HG02623 (cell line): ENCODE measurements around the gene SPATA9.

Source experiments
- ATAC-seq: cut with Tn5 transposase; IDR thresholded peaks from one replicate; pipeline ENCODE4 v1.9.1; 2021; ENCODE audit warnings: moderate library complexity; ENCODE audit not compliant: unreplicated experiment

The SPATA9 gene, protein sequence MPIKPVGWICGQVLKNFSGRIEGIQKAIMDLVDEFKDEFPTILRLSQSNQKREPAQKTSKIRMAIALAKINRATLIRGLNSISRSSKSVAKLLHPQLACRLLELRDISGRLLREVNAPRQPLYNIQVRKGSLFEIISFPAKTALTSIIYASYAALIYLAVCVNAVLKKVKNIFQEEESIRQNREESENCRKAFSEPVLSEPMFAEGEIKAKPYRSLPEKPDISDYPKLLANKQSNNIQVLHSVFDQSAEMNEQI

DNA sequence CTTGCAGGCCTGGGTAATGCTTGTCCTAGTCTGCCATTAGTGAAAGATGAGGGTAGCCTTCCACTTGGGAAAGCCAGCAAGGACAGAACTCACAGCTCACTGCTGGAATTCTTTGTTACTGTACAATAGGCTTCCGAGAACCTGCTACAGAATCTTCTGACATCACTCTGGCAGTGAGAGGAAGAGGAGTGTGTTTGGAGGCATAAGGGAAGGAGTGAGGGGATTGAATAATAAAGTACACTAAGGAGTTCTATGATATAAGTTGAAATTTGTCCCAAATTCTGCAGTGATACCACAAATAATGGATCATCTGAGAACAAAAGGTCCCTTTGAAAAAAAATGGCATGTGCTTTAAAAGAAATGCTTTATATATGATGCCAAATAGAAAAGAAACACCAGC is at the start of gene SPATA9:
SPATA9 (minus strand) TSS at position 101 of the 400 bp plus-strand sequence. CDS start 137 bp downstream, outside the sequence.
- ATAC-seq: no peak

DNA sequence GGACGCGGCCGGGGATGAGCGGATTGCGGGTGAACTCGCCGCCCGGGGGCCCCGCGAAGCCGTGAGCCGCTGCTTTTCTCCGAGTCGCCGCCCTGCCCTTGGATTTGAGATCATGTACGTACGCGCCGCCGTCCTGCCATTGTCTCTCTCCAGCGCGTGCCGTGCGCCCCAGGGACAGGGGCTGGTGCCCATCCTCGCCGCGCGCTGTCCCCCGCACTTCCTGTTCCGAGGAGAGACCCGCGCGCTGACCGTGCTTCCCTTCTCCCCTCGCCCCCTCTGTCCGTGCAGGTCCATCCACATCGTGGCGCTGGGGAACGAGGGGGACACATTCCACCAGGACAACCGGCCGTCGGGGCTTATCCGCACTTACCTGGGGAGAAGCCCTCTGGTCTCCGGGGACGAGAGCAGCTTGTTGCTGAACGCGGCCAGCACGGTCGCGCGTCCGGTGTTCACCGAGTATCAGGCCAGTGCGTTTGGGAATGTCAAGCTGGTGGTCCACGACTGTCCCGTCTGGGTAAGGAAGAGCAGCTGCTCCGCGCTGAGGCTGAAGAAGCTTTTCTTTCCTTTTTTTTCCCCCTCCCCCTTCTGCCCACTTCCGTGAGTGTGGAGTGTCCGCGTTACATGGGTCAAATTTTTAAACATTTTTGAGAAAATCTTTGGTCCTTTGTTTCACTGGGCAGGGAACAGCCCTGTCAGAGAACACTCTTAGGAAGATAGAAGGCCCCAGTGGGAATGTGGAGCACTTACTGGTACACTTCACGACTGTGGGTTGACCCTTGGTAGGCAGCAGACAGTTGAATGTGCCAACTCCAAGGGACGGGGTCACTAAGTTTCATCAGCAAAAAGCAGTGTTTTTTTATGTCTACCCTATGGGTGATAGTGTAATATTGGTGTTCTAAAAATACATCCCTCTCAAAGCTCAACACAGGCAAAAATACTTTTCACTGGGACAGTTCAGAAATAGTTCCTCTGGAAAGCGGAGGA is 49.1 kb upstream of the SPATA9 start:
- peak; percentile 19 for ATAC-seq

DNA sequence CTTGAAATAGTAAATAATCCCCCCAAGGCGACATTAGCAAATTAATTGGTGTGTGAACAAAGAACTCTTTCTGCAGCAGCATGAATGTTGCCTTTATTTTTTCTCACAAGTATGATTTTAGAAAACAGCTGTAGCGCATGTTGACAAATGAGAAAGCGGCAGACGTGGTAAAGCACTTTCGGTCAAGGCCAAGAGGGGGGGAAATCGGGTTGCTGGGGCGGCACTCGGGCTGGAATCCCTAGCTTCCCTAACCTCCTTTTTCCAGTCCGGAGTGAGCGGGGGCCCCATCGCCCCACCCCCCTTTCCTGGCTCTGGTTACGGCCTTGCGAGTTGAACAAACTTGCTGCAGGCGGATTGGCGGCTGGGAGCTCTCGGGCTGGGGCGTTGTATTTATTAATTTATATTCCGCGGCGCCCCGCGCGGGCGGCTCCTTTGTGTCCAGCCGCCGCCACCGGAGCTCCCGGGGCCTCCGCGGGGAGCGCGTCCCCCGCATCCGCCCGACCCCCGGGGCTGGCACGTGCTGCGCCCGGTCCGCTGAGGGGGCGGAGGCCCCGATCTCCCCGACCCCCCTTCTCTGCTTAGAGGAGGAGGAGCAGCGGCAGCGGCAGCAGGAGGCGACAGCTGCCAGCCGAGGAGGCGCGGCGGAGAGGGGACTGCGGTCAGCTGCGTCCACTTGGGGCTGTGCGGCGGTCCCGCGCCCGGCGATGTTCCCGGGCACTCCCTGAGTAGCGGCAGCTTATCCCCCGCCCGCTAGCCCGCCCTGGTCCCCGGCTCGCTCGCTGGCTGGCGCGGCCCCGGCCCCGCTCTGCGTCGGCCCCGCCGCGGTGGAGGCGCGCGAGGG is 48.2 kb upstream of the SPATA9 start, which contains the start of gene RHOBTB3:
RHOBTB3 (plus strand) TSS at position 607 of the 841 bp plus-strand sequence. CDS start 347 bp downstream, outside the sequence.
- peak; percentile 30 for ATAC-seq

DNA sequence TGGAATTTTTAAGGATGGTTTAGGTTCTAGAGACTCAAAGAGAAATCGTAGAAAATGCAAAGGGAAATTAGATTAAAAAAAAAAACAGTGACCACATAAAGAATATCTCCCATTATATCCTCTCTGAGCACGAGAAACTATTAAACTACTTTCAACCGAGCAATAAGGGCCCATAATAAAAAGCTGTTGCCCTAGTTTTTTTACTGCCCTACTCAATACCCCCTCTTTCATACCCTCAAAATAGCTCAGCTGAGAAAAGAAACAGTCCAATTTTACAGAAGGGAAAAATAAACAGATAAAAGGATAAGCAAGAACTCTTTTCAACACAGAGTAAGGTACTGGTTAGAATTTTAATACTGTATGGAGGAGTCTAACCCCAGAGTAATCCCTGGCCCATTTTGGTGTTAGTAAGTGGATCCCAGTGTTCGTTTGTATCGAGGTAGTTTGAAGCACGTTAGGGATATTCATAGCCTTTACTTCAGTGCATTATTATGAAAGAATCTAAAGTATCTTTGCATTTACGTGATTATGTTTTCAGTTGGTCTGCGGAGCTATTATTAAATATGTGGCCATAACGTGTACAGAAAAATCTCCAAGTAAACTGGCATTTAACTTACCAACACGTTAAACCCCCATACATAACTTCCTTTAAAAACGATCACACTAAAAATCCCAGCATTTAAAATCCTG is 47.4 kb upstream of the SPATA9 start:
- no peak for ATAC-seq

DNA sequence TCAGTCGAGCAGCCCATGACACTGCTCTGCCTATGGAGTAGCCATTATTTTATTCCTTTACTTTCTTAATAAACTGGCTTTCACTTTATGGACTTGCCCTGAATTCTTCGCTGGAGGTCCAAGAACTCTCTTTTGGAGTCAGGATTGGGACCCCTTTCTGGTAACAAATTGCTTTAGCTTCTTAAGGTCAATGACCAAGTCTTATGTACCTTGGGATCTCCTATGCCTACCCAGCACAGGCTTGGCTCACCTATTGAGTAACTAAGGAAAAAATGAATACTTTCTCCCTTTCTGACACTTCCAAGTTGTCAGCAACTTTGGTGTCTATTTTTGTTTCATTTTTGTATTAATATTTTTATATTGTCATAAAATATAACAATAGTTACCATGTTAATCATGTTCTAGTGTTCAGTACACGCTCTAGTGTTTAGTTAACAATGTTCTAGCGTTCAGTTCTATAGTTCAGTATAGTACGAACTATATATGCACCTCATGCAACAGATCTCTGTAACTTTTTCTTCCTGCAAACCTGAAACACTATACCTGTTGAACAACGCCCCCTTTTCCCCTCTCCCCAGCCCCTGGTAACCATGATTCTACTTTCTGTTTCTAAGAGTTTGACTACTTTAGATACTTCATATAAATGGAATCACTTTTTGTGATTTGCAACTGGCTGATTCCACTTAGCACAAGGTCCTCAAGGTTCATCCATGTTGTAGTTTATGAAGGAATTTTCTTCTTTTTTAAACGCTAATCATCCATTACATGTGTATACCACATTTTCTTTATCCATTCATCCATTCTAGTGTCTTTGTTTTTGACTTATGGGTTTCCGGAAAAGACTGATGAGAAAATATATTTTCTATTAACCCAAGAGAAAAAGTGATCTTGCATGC is 46.6 kb upstream of the SPATA9 start:
- no peak for ATAC-seq

DNA sequence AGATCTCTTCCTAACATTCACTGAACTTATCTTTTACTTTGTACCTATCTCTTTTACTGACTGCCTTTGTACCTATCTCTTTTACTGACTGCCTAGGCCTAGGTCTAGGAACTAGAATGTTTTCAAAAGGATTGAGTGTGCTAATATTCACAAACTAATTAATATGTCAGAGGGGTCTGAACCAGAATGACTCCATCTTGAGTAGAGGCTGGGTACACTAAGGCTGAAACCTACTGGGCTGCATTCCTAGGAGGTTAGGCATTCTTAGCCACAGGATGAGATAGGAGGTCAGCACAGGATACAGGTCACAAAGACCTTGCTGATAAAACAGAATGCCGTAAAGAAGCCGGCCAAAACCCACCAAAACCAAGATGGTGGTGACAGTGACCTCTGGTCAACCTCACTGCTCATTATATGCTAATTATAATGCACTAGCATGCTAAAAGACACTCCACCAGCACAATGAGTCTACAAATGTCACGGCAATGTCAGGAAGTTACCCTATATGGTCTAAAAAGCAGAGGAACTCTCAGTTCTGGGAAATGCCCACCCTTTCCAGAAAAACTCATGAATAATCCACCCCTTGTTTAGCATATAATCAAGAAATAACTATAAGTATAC is 45.8 kb upstream of the SPATA9 start:
- no peak for ATAC-seq

DNA sequence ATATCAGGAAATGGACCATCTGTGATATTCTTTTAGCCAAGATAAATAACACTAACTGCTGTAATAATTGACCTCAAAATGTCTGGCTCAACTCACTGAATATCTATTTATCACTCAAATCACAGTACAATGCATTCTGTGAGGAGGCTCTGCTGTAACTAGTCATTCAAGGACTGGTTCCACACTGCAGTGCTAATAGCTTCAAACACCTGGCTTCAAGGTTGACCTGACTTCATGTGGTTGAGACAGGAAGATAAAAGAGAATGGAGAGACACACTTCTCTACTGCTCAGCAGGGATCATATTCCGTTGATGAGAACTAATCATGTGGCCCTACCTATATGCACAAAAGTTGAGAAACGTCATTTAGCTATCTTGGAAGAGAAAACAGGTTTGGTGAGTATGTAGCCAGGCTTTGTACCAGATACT is 45.0 kb upstream of the SPATA9 start:
- no peak for ATAC-seq

DNA sequence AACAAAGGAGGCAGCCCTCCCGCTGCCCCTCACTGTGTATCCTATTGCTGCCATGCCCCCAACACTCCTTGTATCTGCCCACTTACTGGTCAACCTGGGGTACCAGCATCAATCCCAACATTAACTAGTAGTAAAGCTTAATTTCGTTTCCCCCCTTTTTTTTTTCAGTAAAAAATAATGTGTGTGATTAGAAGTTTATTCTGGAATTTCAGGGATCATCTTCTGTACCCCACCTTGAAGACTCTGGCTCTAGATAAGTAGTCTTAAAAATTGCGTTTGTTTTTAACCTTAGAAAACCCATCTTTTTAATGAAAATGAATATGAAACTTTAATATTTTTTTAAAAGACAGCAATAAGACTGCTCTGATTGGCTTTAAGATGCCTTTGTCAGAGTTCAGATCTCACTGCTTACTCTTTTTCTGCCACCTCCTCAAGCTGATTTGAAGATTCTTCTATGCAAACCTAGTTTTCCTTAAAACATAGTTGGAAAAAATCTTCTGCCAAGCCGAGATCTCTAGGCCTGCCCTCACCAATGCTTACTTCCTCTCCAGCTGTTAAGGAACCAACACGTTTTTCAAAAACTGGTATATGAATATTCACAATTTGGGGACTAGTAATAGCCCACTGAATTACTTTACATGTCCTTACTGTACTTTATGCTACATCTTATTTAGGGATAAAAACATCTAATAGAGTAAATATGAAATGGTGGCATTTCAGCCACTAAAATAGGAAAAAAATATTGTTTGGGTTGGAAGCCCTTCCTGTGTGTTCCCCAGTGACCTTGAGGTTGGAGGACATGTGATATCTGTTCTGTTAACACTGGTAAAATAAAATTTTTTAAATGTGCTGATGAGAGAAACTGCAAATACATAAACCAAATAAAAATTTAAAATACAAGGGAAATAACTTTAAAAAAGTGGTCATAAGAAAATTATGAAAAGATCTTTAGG is 44.3 kb upstream of the SPATA9 start:
- ATAC-seq: no peak

DNA sequence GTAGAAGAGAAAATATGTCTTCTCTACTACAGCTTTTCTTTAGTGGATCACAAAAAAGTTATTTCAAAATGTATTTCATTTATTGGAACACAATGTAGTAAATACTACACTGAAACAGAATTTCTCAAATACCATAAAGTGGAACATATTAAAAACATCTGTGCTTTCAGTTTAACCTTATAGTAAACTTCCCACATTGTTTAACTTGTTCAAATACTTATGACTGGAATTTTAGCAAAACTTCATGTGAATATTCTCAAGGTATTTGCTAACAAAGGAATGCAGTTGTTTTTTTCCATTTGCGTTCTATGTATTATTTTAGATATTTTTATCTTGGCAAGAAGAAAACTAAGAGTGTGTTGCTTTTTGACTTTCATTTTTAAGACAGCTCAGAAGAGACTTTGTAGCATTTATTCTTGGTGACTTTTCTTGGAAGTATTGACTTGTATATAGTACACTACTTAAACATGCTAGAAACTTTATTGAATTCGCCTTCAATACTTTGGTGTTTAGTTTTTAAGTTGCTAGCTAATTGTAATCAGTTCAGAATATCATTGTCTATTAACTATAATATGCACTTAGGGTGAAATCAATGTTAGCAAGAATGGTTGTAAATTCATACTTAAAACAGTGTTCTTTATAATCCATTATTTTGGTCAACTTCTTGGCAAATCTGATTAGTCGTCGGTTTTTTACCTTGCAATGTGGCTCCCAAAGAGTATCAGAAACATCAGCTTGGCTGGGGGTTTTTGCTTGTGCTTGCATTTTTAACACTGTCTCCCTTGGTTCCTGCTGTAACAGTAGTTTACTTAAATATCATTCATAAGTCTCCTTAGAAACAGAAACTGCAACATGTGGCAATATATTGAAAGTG is 43.4 kb upstream of the SPATA9 start:
- ATAC-seq: no peak

DNA sequence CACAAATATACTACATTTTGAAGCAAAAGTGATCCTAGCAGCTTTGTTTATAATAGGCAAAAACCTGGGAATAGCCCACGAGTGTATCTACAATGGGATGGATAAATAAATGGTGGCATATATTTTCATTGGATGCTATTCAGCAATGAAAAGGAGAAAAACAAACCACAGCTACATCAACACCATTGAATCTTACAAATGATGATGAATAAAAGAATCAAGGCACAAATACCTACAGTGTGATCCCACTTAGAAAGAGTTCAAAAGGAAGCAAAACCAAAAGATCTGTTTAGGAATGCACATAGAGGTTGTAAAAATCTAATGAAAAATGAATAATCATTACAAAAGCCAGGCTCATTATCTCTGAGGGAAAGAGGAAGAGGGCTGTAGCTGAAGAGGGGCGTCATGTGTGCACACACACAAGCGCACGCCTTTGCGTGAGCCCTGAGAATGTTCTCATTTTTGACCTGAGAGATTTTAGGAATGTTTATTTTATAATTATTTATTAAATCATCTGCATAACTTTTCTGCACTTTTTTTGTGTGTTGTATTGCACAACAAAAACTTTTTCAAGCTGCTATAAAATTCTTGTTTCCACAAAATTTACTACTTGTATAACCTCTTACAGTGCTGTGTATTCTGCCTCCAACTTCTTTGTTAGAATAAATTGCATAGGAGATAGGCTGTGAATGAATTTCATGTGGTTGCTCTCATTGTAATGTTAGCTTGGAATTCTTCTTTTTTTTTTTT is 42.5 kb upstream of the SPATA9 start:
- no peak for ATAC-seq

DNA sequence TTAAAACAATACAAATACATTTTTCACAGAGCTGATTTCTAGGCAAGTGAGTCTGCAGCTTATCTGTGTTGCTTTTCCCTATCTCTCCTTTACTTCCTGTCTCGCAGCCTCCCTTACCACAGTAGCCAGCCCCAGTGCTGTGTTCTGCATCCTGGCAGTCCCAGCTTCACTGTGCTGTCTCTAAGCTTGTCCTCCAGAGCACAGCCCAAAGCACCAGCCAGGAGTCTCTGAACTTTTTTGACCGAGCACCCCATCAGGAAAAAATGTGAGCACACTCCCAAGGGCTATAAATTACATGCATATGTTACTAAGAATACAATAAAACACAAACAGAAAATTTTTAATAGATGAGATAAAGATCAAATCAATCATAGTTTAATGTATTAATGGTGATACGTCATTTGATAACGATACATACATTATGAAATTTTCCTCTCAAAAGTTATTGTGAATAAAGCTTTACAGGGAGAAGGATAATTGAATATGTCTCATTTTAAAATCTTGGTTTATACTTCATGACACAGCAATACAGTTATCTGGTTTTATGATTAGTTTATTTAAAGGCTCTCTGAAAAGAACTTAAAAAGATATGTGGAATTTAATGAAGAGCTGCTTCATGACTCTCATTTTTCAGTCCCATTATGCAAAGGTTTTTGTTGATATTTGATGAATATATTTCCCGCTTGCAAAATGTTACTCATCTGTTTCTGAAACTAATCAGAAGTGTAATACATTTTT is 41.0 kb upstream of the SPATA9 start:
- no peak for ATAC-seq

DNA sequence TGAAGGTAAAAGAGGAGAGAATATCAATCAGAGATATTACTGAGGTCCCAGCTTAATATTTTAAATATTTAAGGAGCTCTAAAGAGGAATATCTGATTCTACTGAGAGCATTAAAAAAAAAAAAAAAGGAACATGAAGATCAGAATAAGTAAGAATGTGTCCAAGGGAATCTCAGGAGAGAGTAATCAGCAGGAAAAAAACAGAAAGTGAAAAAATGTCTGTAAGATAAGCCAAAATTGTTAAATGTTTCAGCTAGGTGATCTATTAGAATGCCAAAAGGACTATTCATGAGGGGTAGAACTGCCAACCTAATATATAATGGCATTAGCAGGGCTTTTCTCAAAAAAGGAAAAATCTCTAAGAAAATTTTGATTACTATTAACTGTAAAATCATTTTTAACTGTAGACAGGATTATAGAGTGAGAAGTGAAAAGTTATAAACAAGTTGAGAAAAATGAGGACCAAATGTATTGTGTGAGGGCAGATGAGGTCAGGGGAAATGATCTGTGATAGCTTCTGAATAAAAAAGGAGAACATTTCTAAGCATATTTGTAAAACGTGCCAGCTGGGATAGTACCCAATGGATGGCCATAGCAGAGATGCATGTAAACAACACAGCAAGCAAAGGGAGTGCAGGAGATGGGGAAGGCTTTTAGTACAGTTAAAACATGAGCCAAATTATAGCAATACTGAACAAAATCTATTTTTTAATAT is 38.9 kb upstream of the SPATA9 start:
- no peak for ATAC-seq

DNA sequence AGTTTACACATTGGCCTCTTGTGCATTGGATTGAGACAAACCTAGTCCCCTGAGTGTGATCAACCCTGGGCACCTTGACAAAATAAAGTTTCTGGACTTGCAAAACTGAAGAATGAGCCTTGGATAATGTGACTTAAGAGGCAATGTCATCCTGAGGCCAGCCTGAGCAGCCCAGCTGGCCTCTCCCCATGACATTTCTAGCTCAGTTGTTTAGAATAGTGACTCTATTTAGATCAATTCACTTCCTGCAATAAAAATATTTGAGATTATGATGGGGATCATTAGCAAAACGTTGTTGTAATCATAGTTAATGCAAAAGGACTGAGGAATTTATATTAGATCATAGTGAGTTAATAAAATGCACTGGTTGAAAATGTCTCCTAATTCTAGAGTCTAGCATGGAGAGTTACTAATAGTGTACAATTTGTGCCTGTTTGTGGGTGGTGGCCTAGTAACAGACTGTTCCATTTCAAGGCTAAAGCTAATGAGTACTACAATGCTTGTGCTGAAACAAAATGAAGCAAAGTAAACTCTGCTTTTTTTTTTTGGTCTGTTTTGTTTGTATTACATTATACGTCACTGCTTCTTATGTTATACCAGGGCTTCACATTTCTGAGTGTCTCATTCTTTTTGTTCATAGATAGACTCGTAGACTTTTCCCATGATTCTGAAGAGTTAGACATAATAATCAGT is 37.4 kb upstream of the SPATA9 start:
- ATAC-seq: no peak

DNA sequence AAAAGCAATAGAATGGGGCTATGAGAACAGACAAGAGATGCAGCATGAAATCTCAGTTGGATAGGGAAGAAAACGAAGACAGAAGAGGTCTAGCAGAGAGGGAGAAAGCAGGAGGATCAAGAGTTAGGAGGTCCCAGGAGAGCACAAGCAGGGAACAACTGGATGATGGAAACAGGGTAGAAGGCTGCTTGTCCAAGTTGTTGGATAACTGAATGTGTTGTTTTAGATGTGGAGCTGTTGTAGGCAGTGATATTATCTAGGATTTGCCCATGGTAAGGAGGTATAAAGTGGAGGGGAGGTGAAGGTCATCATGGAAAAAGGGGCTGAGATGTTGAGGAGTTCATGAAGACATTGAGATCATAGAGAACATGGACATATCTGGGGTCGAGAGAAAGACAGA is 35.9 kb upstream of the SPATA9 start:
- ATAC-seq: no peak
